Erythroblast (primary cell): ENCODE results near the gene ASCL3.

ENCODE experiments used
- GATA1 ChIP-seq: IDR thresholded peaks from 2 replicates; pipeline ENCODE4 v1.6.1; 2011; ENCODE audit warnings: low read depth, mild to moderate bottlenecking, control low read depth, low read length, moderate library complexity
- POLR2A ChIP-seq: IDR thresholded peaks from 2 replicates; pipeline ENCODE4 v1.6.1; 2011; ENCODE audit warnings: mild to moderate bottlenecking, low read length

GRCh38 chr11:8942518-8943066, at the start of gene ASCL3:
- TF ChIP-seq POLR2A (no peak), GATA1 (no peak)
